GM18861 (cell line): Measurements from ENCODE around the gene FOXR1.

Source experiments
- ATAC-seq: cut with Tn5 transposase; IDR thresholded peaks from one replicate; pipeline ENCODE4 v1.9.1; 2021; ENCODE audit not compliant: unreplicated experiment

FOXR1 gene

DNA sequence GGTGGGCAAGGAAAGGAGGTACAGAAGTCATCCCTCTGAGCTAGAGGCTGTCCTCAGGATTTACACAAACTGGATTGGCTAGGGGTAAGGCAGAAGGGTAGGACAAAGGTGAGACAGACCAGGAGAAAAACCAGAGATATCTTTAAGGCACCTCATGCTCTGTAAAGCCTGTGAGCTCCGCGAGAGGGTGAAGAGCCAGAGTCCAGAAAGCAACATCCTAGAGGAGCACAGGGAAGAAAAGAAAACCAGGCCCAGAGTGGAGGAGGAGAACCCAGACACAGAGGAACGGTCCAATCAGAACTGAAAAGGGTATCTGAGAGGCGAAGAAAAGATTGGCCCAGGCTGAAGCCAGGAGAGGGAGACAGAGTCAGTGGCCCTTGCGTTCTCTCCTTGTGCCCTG lies 54.0 kb downstream of the FOXR1 start:
- ATAC-seq = no peak

GRCh38 chr11:119025978-119026766 lies 54.6 kb downstream of the FOXR1 start:
- no peak for ATAC-seq

DNA sequence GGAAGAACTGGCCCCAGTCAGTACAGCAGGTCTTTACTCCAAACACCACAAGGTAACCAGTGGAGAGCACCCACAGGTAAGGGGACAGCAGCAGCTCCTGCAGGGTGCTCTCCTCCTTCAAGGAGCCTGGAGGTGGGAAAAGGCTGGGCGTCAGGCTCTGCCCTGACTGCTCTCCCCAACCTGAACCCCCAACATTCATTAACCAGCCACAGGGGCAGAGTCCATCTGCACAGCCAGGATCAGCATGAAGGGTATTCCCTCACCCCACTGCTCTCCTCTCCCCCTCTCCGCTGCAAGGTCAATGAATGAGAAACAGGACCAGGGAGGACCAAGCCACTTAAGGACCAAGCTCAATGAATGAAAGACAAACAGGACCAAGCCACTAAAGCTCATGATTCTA lies 55.4 kb downstream of the FOXR1 start:
- ATAC-seq = no peak

GRCh38 chr11:119027561-119028345 lies 56.2 kb downstream of the FOXR1 start:
- no peak for ATAC-seq

DNA sequence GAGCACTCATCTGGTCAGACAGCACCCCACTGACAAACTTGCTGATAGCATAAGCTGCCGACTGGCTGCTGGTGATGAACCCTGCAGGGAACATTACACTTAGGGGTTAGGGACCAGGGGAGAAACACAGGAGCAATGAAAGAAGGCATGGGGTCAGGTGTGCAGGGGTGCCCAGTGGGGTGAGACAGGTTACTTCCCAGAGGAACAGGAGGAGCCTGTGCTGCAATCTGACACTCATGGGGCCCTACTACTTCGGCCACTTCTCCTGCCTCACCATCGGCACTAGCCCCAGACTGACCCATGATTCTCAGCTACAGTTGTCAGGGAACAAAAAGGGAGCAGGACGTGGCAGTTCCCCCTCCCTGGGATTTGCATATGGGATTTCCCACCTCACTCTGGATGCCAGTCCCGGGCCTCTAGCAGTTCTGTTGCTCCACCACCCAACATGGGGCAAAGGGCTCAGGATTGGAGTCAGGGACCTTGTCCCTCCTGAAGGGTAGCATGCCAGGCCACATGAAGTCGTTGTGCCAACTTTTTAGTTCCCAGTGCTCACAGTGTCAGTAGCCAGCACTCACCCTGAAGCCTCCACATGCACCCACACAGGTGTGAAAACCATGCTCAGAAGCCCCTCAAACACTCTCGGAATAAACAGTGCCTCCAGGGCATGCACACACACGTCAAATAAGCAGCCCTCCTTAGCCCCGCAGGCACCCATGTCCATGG lies 56.9 kb downstream of the FOXR1 start:
- no peak for ATAC-seq

GRCh38 chr11:119029069-119029339 lies 57.4 kb downstream of the FOXR1 start:
- no peak for ATAC-seq

GRCh38 chr11:119029340-119030028 lies 57.9 kb downstream of the FOXR1 start:
- peak; percentile 11 for ATAC-seq

- peak; percentile 12 for ATAC-seq
Observed at GRCh38 chr11:119030029-119030328, 58.4 kb downstream of the FOXR1 start.

DNA sequence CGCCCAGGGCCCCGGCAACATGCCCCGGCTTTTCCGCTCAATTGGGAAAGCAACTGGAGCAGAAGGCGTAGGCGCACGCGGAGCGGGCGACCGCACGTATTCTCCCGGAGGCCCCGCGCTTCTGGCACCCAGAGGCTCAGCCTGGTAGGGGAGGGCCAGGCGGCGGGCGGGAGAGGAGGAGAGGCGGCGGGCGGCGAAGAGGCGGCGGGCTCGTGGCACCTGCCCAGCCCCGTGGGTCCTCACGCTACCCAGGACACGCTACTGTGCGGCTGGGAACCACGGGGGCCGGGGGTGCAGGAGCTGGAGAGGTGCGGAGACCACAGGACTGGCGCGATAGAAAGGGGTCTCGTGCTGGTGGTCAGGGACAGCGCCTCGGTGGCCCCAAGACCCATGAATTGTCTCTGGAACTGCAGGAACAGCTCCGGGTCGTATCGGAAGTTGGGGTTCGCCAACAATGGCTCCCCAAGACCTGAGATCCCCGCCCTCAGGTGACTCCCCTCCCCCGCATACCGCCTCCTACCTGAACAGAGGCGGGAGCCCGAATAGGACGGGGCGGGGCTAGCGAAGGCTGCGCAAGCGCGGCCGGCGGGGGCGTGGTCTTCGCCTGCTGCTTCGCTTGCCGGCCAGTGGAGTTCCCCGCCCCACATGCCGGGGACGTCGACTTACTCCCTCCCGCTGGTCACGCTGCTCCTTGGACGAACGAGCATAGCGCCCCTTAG lies 58.9 kb downstream of the FOXR1 start, which contains the start of gene SLC37A4:
Gene SLC37A4, minus strand, starts transcription at position 549 of the 719 bp plus-strand sequence.
- ATAC-seq = peak; percentile 88
